Ramos (cell line): ENCODE measurements around the gene NARF.

Source experiments
- in situ Hi-C: fragments of 300-500 bp; cut with MboI; formaldehyde crosslinking; loops from one replicate; pipeline ENCODE4 v1.14.3; 2022; ENCODE audit warnings: low sequenced_read_pairs; ENCODE audit not compliant: unreplicated experiment

The NARF gene

DNA sequence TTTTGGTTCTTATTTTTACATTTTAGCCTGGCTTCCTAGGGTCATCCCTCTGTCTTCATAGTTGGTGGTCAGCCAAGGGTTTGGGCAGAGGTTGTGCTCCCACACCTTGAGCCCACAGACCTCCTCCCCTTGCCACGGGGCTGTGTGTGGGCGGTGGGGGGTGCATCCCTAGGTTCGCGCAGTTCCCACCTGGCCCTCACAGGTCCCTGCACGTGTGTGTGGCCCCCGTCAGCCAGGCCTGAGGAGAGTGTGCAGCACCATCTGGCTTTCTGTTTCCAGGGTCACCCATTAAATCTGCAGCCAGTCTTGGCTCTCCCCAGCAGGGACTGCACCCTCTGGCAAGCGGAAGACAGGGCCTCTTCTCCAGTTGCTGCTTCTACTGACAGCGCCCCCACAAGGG lies 26.5 kb upstream of the NARF start:
- in situ Hi-C loops = no loop called here

DNA sequence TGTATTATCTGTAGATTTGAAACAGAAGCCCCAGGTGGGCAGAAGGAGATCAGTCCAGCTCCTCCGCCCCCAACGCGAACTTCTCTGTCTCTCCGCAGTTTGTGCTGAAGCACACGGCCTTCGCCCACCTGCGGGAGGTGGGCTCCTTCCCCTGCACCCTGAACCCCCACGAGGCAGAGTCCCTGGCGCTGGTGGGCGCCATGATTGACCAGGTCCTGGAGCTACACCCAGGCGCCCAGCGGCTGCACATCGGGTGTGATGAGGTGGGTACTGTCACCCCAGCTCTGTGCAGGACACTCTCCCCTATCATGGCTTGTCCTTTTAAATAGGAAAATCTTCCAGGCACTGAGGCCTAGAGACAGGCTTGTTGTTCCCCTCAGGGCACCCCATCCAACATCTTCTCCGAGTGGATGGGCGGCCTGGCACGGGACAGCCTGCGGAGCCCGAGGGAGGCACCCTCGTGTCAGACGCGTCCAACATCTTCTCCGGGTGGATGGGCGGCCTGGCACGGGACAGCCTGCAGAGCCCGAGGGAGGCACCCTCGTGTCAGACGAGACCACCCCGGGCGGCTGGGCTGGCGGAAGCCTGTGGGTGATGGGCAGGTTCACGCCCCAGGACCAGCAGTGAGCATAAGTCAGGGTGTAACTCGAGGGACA lies 24.9 kb upstream of the NARF start:
- in situ Hi-C loops = no loop called here

DNA sequence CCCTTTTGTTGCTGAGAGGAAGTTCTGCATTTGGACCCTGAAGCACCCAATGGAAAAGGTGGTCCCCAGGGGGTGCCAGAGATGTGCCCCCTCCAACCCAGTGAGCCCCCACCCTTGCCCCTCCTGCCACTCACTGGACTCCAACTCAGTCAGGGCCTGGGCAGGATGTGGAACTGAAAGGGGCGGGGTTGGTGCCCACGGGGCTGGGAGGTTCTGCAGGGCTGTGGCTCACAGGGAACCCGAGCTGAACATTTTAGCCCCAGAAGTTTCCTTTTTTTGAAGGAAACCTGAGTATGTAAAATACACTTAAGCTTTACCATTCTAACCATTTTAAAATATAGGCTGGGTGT lies 24.4 kb upstream of the NARF start:
- in situ Hi-C loops = no loop called here

DNA sequence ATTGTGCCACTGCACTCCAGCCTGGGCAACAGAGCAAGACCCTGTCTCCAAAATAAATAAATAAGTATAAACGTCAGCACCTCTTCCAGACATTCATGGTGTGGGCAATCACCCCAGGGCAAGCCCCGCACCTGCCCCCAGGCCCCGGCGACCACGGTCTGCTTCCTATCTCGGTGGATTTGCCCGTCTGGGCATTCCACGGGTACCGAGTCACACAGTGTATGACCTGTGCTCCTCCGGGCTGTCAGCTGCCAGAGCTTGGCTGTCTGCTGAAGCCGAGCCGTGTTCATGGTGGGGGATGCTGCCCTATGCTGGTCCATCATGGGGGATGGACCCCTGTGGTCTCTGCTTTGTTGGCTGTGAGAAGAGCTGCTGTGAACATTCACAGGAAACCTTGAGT lies 23.4 kb upstream of the NARF start:
- in situ Hi-C loops = no loop called here

DNA sequence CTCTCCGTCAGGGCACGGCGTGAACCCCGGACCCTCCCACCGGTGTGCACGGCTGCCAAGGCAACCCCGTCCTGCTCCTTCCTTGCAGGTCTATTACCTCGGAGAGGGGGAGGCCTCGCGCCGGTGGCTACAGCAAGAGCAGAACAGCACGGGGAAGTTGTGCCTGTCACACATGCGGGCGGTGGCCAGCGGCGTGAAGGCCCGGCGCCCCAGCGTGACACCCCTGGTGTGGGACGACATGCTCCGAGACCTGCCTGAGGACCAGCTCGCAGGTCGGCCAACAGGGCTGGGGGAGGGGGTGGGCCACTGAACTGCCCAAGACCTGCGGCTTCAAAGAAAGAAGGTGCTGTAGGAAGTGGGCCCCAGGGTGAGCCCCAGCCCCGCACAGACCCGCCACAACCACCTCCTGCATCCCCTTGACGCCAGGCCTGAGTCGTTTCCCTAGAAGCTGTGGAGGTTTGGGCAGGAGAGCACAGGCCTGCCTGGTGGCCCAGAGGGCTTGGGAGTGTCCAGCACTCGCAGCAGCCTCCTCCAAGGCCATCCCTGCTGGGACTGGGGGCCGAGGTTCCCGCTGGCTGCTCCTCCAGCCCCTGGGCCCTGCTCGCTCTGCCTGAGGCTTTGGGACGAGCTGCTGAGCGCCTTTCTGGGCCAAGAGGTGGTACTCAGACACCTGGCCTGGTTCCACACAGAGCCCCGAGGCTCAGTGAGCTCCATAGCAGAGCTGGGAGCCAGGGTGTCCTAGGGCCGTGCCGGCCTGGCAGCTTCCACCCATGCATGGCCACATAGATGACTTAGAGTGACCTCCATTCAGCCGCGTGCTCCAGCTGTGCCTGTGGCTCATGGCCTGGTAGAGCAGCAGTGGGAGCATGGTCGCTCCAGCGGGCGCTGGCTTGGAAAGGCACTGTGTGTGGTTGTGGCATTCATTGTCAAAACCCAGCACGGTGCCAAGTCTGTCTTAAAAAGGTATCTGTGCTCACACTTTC lies 22.6 kb upstream of the NARF start:
- in situ Hi-C loops = no loop called here

DNA sequence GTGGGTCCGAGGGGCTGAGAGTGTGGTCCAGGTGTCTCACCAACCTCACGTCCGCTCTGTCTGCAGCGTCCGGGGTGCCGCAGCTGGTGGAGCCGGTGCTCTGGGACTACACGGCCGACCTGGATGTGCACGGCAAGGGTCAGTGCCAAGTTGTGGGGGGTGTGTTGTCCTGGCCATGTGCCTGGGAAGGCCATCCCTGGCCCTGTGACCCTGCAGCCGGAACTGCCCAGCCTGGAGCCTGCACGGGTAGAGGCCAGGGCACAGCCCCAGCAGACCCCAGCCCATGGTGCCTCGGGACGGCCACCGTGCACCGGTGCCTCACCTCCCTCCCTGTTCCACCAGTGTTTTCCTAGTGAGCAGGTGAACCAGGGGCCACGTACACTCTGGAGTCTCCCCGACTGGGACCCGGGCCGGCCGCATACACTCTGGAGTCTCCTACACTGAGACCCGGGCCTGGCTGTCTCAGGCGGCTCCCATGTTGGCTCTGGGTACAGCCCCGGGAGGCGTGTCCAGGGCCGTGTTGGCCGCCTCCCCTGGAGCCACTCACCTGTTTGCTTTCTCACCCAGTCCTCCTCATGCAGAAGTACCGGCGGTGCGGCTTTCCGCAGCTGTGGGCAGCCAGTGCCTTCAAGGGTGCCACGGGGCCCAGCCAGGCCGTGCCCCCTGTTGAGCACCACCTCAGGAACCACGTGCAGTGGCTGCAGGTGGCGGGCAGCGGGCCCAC lies 21.8 kb upstream of the NARF start:
- in situ Hi-C loops = no loop called here

DNA sequence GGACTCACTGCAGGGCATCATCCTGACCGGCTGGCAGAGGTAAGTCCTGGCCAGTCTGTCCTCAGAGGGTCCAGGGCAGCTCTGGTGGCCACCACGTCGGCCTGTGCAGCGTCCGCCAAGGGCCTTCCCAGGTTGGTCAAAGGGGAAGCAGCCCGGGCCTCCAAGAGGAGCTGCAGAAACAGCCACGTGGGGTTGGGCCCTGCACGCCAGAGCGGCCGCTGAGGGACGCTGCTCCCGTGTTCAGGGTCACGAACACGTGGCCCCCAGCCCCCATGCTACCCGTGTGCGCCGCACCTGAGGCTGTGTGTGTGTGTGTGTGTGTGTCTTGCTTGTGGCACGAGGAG lies 21.2 kb upstream of the NARF start:
- in situ Hi-C loops = no loop called here

DNA sequence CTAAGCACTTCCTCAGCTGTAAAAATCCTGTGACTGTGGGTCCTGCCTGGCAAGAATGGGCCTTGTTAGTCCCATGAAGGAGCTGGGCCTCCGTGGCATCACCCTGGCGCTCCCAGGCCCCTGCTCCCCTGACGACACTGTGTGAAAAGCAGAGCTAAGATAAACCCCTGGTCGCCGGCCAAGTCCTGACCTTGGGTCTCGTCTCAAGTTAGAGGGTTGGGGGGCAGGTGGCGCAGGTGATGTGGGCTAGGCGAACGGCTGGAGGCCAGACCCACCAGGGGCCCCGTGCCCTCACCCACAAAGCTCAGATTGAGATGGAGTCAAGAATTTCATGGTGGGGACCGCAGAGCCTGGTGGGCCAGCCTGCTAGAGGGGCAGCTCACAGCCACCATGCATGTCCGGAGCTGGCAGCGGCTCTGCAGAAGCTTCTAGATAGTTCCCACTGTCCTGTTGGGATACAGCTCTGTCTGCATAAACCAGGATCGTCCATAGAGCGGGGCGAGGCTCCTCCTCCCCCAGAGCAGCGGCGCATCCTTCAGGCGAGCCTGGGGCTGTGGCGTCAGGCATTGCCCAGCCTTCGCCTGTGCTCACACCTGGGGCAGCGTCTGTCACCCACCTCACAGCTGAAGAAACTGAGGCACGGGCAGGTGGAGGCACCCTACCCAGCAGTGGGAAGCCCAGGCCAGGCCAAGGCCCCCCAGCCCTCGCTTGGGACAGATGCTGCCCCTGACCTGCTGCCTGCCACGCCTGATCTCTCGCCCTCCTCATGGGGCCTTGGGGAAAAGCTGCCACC lies 19.9 kb upstream of the NARF start:
- in situ Hi-C loops = no loop called here

DNA sequence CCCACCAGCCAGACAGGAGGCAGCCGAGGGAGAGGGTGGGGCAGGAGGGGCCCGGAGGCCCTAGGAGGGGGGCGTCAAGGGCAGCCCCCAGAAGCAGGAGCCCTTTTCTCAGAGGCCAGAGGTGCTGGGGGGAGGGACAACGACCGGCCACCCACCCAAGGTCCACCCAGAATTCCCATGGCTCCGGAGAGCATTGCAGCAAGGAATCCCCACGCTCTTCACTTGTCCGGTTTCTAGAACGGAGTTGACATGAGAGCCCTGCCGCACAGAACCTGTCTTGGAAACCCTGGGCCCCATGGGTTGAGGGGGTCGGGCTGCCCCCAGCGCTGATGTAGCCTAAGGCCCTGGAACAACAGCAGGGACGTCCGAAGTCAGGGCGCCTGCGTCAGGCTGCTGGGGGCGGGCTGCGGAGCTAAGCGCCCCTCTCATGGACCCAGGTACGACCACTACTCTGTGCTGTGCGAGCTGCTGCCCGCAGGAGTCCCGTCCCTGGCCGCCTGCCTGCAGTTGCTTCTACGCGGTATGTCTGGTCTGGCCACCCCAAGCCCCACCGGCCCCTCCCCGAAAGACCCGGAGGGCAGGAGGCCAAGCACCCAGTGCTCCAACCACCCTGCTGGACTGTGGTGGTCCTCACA lies 19.2 kb upstream of the NARF start:
- in situ Hi-C loops = no loop called here

DNA sequence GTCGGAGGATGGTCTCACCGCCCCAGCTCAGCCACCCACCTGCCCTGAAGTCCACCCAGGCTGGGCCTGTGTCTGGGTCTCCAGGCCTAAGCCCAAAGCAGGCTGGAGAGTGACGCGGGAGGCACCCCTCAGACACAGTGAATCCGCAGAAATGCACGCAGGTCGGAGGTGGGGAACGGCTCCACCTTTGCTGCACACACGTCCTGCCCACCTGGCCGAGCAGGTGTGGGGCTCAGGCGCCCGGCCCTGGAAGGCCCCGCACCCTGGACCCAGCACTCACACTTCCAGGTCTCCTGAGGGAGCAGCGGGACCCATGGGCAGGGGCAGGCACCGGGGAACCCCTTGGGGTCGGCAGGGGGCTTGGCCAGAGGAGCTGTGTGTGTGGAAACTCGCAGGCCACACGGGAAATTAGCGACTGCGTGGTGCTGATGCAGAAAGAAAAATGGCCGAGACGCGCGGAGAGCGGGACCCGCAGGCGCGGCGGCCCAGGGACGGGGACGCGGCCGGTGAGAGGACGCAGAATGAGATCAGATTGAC lies 18.6 kb upstream of the NARF start:
- in situ Hi-C loops = no loop called here

DNA sequence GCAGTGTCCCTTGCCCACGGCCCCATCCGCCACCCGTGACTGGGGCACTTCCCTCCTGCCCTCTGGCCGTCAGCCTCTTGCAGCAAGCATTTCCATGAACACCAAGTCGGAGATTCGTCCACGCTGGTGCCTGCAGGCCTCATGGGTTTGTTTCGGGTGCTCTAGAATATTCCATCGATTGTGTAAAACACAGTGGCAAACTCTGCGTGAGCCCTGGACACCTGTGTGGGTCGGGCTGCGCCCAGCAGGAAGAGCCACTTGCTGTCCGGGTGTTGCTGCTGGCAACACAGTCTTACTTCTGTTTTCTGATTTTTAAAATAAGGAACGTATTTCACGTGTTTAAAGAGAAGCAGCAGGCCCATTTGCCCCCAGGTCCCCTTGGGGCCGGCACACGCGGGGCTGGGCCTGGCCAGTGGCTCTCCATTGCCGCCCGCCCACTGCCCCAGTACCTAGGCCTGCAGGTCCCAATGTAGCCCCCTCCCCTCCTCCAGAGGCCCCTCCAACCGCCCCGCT lies 18.0 kb upstream of the NARF start:
- in situ Hi-C loops = no loop called here

DNA sequence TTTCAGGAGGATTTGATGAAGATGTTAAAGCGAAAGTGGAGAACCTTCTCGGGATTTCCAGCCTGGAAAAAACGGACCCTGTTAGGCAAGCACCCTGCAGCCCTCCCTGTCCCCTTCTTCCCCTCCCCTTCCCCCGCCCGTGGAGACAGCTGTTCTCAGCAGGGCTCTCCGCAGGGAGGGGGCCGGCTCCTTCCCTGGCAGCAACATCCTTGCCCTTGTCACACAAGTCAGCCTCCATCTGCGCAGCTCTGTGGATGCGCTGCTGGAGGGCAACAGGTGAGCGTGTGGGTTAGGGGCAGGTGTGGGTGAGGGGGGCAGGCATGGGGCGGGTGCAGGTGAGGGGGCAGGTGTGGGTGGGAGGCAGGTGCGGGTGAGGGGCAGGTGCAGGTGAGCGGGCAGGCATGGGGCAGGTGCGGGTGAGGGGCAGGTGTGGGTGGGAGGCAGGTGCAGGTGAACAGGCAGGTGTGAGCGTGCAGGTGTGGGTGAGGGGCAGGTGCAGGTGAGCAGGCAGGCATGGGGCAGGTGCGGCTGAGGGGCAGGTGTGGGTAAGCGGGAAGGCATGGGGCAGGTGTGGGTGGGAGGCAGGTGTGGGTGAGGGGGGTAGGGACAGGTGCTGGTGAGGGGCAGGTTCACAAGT lies 17.4 kb upstream of the NARF start:
- in situ Hi-C loops = no loop called here

DNA sequence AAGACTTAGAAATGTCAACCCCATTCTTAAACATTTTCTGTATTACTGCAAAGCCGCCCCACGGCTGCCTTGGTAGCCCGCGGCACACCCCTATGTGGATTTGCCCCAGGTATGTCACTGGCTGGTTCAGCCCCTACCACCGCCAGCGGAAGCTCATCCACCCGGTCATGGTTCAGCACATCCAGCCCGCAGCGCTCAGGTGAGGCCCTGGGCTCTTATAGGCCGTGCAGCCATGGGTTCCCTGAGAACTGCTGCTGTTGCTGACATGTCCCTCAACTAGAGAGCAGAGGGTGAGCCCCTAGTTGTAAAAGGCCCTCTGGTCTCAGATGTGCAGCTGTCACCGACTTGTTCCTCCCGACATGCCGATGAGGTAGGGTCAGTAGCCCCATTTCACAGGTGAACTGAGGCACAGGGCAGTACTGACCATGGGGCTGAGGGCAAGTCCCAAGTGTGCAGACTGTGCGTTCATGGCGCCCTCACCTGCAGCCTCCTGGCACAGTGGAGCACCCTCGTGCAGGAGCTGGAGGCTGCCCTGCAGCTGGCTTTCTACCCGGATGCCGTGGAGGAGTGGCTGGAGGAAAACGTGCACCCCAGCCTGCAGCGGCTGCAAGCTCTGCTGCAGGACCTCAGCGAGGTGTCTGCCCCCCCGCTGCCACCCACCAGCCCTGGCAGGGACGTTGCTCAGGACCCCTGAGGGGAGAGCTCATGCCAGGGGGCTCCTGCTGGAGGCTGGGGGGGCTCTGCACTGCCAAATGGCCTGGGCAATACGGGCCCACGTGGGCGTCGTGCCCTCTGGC lies 16.7 kb upstream of the NARF start:
- in situ Hi-C loops = no loop called here

DNA sequence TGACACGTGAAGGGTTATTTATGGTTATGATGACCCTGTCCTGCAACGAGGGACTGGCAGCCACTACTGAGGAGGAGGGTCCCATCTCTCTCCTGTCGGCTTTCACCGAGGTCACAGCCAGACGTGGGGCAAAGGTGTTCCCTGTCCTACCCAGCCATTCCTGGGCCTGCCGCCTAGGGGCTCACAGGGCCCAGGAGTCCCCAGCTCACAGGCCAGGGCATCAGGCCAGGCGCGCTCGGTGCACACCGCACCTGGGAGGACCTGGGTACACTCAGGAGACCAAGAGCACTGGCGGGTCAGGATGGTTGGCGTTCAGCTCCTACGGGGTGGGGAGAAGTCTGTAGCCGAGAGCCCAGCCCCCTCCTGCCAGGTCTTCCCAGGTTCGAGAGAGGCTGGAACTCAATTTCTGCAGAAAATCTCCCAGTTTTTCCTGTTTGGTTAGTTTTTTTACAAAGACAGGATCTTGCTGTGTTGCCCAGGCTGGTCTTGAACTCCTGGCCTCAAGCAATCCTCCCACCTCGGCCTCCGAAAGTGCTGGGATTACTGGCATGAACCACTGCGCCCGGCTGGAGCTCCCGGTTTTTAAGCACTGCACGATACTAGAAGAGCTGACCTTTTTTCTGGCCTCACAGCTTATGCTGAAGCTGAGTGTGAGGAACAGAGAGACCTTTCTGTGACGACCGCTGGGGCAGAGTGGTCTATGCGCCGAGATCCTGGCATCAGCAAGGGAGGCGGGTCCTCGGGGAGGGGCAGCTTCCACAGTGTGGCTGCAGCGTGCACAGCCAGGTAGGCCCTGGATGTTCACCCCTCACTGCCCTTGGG lies 15.7 kb upstream of the NARF start:
- in situ Hi-C loops = no loop called here

DNA sequence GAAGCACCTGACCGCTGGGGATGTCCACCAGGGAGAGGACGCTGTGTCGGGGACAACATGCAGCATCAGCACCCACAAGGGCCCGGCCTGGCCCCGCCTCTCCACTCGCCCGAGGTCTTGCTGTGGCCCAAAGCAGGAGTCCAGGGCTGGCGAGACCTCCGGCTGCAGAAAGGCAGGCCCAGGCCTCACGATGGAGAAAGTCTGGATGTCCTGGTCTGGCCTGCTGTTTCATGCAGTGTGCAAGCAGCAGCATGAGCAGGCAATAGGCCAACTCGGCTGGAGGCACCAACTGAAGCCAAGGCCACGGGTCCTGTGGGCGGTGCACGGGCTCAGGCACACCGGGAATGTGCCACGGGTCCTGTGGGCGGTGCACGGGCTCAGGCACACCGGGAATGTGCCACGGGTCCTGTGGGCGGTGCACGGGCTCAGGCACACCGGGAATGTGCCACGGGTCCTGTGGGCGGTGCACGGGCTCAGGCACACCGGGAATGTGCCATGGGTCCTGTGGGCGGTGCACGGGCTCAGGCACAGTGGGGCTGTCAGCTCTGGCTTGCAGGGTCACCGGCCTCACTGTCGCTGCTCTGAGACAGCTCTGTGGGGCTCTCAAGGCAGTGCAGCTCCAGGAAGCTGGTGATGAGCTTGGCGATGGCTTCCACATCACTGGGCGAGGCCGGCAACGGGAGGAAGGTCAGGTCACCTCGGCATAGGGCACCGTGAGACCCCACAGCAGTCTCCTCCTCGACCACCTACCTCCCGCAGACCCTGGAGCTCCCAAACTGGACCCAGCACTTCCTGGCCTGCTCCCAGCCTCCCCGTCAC lies 14.9 kb upstream of the NARF start:
- in situ Hi-C loops = no loop called here

DNA sequence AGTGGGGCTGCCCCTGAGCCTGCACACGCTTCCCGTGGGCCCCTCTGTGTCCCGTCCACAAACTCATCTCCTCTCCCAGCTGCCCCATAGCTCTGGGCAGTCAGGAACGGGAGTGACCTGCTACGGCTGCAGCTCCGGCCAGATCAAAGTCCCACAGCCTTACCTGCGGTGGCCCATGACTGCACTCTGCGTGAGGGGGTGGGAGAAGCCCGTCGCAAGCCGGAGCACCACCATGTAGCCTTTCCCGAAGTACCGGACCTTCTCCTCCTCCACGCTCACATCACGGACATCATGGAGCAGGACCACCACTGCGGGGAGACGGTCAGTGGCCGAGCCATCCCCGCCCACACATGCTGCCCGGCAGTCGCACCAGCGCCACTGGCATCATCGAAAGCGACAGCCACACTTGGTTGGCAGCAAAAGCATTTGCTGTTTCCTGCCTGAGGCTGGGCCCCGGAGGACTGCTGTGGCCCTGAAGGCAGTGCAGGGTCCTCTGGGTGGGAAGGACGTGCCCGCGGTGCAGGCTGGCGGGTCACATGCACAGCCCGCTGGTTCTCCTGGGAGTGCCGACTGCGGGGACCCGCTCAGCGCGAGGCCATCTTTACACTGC lies 14.2 kb upstream of the NARF start:
- in situ Hi-C loops = no loop called here
